GM19452 (cell line): Measurements from ENCODE around the gene LBHD2.

Experiments
- ATAC-seq: cut with Tn5 transposase; IDR thresholded peaks from one replicate; pipeline ENCODE4 v1.9.1; 2021; ENCODE audit not compliant: unreplicated experiment

The LBHD2 gene

DNA sequence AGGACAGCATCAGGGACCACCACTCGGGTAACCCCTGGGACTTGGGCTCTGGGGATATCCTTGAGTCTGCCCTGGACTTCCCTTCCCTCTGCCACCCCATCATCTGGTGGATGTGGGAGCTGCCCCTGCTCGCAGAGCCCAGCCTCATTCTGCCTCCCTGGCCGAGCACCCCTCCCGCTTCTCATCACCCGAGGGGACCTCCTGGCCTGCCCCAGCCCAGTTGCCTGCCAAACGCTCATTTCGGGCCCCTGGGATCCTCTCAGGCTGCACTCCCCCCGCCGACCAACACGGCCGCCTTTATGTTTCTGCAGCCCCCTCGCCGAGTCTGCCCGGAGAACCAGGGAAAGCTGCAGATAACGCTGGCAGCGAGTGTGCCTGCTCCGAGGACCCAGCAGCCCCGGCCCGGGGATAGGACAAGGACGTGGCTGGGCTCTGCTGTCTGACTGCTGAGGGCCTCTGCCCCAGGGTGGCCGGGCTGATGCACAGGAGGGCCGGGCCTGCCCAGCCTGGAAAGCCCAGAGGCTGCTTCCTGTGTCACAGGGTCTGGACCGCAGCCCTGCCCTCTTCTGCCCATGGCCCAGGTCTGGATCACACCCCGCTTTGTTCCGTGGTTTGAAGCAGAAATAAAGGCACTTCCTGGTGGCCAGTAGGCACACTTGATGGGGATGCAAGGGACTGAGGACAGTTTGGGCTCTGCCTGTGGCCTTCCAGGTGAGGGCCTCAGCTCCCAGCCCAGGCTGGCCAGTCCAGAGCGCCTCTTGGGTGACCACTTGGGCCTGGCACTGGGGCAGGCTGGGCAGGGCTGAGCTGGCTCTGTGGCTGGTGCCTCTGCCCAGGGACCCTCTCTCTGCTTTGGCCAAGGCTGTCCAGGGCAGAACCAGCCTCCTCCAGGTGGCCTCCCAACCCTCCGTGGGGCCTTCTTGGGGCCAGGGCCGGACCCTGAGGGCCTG lies 5.7 kb downstream of the LBHD2 start:
- ATAC-seq, result no peak

DNA sequence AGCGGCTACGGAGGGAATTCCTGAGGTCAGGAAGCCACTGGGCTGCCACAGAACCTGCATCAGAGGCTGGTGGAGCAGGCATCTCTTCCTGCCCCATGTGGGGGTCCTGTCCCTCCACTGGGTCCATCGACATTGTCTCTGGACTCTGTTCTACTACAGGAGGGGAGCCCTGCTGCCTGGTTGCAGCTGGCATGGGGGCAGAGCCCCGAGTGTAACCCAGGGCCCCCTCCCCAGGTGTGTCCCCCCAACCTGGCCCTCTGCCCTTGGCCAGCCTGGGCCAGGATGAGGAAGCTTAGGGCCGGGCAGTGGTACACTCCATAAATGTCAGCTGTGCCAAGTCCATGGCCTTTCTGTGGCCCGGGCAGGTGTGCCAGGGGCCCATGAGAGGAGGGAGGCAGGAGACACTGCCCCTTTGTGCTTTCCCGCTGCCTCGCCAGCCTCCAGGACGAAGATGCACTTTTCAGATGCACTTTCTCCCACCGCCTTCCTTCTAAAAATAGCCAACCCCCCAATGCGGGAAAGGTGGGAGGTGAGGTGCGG lies 6.5 kb downstream of the LBHD2 start:
- no peak for ATAC-seq

DNA sequence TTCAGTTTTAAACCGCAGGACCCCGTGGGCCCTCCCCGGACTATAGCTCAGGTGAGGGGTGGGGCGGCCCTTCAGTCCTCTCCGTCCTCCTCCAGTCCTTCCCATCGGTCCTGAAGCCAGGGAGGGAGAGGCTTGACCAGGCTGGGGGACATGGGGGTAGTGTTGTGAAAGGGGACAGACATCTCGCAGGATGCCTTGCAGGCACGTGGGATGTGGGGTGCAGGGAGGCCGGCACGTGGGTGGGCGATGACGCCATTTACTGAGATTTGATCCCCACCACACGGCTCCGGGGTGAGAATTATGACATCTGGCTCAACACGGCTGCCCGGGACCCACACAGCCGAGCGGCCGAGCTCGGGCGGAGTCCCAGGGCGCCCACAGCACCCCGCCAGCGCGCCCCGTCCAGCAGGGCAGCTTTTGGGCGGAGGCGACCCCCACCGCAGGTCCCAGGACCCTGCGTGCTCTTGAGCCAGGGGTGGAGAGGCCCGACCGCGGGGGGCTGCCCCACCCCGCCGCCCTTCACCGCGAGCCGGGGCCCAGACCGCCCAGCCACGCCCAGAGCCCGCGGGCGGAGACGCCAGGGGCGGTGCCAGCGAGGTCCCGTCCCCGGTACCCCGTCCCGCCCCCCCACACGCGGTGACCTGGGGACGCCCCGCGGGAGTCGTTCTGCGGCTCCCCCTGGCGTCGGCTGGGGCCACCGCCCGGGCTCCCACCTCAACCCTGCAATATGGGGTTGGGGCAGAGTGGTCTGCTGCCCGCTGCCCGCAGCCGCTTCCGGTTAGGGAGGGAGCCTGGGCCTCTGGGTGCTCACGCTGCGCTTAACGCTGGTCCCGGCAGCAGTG lies 7.3 kb downstream of the LBHD2 start:
- ATAC-seq, result peak; percentile 56

DNA sequence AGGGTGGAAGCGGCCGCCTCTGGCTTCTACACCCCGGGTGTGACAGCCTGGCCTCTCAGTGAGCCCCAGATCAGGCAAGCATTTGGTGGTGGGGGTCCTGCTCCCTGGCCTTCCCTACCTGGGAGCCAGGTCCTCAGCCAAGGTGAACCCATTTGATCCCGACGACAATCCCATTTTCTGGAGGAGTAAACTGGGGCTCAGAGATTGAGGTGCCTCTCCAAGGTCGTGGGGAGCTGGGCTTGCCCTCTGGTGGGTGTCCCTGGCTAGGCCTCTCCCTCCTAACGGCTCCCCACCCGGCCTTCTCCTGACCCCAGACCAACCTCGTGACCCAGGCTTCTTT lies 7.8 kb downstream of the LBHD2 start:
- ATAC-seq, result no peak

DNA sequence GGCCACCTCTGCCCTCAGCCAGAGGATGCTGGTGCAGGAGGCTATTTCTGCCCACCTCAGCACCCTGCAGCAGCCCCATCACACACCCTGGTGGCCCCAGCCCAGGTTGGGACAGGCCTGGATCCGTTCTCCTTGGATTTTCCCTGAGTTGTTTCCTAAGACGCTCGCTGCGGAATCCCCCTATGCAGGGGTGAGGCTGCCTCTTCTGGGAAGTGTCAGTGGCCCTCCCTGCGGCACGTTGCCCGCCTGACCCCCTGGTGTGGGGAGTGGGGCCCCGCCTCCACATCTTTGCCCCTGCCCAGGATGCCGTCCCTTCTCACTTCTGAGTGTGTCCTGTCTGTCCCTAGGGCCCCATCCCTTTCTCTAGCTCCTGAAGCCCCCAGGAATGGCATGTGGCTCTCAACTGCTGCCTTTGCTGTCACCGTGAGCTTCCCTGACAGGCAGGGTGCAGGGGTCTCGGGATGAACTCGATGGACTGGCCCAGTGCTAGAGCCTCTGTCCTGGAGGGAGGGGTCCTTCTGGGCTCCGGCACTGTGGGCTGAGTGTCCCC lies 9.9 kb downstream of the LBHD2 start:
- no peak for ATAC-seq

DNA sequence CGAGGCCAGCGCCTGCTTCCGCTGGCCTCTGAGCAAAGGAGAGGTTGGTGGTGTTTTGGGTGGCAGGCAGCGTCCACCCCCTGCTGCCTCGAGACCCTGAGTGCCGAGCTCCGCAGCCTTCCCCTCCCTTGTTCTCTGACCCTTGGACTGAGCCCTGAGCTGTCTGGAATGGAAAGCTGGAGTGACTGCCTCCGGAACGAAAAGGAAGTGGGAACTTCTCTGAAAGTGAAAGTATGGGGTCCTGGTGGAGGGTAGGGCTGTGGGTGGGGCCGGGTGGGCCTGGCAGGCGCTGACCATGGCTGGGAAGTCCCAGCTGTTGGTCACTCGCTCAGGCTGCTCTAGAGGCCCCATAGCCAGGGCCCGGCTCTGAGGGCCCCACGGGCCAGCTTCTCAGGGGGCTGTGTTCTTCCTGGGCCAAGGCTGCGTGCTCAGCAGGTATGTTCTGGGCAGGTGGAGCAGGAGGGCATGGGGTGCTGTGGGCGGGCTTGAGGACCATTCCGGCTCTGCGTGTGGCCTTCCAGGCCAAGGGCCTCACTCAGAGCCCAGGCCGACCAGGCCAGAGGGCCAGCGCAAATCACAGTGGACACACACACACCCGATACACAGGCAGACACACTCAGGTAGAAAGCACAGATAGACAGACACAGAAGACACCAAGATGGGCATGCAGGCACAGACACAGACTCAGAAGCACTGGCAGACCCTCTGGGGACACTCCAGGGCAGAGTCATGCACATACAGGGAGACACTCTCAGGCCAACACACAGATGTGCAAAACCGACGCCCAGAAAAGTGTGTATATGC lies 10.6 kb downstream of the LBHD2 start, which contains the start of gene EXOC3L4:
TSS of gene EXOC3L4 (plus strand) at position 320 of the 804 bp plus-strand sequence. CDS start 5,495 bp downstream, outside the sequence.
- no peak for ATAC-seq

DNA sequence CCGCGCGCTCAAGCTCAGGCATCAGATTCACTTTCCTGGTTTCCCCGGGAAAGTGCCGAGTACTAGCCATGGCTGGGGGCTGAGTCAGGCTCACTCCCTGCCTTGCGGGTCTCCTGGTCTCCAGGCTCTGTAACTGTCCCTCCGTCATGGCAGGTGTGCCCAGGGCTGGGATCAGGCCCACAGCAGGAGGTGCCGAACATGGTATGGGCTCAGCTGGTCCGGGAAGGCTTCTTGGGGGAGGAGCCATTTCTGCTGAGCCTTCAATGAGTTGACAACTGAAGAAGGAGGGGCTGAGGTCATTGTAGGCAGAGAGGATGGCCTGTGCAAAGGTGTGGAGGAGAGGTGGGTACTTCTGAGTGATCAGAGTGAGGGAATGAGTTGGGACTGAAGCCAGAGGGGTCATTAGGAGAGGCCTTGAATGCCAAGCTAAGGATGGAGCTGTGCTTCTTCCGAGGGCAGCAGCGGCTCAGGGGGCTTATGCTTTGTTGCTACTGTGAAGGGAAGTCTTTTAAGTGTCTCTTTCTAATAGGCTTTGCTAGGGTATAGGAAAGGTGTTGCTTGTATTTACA lies 11.3 kb downstream of the LBHD2 start:
- no peak for ATAC-seq

DNA sequence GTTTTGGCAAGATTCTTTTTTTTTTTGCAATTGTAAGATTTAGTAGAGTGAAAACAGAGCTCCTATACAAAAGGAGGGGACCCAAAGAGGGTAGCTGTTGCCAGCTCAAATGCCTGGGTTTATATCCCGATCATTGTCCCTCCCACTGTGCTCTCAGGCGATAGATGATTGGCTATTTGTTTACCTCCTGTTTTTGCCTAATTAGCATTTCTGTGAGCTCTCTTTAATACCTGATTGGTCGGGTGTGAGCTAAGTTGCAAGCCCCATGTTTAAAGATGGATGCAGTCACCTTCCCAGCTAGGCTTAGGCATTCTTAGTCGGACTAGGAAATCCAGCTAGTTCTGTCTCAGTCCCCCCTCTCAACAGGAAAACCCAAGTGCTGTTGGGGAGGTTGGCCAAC lies 12.4 kb downstream of the LBHD2 start:
- no peak for ATAC-seq

DNA sequence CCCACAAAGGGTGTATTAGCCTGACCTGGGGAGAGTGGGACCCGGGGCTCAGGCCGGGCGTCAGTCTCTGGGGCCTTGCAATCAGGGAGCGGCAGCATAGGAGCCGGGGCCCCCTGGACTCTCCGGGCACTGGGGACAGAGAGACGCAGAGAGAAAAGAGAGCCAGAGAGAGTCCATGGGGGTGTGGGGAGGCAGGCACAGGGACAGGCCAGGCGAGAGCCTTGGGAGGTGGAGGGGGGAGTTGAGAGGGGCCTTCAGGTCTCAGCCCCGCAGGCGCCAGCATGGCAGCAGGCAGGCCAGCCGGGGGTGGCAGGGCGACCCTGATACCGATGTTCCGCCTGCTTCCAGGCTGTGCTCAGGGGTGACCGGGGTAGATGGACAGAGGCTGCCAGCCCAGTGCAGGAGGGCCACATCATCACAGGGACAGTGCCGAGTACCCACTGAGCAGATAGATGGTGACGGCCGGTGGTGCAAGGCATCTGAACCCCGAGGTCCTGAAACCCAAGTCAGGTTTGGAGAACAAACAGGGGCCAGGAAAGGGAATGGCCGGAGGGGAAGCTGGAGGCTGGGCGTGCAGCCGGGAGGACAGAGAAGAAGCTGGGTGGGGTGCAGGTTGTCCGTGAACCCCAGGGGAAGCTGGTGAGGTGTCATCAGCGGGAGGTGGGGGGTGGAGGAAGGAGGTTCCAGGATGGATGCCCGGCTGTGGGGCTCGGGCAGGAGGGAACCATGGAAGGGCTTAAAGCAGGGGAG lies 13.4 kb downstream of the LBHD2 start:
- no peak for ATAC-seq

DNA sequence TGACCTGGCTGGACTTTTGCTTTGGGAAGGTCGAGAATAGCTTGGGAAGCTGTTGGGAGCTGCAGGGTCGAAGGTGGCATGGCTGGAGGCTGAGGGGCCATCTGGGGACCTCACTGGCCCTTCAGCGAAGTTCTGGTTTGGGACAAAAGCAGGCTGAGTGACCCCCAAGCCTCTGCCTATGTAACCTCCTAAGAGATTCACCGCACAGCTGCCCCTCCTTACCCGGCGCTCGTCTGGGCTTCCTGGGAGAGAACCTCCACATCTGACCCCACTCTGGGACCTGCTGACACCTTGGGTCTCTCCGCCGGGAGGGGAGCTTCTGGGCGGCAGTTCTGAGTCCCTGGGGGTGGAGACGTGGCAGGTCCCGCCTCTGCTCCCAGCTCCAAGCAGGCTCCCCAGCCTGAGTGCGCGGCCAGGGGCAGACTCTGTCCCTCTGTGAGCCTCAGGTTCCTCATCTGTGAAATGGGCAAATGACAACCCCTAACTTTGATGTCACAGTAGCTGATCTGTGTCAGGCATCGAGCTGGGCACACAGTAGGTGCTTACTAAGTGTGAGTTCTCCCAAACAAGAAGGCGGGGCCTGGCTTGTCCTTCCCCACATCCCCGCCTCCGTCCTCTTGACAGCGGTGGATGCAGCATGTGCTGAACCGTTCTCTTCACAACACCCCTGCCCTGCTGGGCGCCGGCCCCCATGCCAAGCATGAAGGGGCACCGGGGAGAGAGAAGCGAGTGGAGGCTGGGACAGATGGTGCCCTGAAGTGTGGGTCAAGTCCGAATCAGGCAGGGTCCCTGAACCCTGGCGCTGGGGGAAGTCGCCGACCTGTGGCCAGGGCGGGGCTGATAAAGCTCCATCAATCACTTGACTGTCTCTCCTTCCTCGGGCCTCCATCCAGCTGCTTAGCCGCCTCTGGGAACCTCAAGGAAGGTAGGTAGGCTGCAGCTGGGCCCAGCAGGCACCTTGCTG lies 14.3 kb downstream of the LBHD2 start:
- ATAC-seq, result no peak

DNA sequence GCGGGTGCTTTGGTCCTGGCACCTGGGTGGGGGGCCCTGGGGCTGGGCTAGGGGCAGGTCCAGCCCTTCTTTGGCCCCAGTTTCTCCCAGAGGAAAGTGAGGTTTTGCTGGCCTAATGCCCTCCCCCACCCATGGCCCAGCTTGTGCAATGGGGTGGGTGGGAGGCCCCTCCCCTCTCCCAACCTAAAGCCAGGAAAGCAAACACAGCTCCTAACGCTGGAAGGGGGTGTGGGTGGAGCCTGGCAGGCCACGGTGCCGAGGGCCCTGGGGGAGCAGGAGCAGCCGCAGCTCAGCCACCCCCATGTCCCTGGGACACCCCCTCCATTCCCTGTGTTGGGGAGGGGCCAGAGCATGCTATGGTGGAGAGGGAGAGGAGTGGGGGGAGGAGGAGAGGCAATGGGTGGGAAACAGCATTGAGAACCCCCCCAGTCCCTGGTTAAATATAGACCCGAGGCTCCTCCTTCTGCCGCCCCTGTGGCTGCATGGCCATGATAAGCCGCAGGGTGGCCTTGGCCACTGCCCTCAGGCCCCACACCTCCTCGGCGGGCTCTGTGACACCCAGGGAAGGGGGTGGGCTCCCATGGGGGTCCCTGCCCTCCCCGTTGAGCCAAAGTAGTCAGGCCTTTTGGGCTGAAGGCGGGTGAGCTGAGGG lies 15.2 kb downstream of the LBHD2 start:
- ATAC-seq, result no peak

DNA sequence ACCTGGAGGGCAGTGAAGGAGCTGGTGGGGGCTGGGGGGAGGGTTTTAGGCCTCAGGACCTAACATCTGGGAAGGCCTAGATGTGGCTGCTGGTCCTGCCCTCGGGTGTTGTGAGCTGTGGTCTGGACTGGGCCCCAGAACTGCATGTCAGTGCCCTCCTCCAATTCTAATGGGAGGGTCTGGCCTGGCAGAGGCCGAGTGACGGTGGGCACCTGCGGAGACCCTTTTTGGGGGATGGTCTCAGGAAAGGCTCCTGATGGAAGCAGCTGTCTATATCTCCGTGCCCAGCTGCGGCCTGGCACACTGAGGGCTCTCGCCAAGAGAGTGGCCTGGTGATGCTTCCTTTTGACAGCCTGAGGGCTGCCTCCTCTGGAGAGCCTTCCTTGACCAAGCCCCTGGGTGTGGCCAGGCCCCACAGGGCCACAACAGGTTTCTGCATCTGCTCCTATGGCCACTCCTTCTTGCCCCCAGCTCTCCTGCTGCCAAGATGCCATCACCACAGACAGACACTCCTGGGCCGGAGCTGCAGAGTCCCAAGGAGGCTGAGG lies 15.8 kb downstream of the LBHD2 start:
- ATAC-seq, result no peak

DNA sequence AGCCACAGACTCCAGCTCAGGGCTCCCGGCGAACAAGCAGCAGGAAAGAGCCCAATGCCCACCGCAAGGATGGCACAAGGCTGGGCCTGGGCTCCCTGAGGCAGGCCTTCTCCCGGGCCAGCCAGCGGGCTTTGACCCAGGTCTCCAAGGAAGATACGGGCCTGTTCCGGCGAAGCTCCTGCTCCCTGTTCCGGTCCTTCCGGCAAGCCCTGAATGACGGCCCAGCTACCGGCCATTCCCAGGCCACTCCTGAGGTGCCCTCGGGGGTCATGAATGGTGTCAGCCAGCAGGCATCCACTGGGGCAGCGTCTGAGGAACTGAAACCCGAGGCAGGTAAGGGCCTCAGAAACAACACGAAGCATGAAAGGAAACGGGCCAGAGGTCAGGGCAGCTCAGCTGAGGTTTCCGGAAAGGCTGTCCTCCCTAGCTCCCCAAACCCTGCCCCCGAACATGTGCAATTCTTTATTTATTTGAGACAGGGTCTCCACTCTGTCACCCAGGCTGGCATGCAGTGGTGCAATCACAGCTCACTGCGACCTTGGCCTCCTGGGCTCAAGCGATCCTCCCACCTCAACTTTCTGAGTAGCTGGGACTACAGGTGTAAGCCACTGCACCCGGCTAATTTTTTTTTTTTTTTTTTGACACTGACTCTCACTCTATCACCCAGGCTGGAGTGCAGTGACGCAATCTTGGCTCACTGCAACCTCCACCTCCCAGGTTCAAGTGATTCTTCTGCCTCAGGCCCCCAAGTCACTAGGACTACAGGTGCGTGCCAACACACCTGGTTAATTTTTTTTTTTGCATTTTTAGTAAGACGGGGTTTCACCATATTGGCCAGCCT lies 16.5 kb downstream of the LBHD2 start:
- ATAC-seq, result peak; percentile 46

DNA sequence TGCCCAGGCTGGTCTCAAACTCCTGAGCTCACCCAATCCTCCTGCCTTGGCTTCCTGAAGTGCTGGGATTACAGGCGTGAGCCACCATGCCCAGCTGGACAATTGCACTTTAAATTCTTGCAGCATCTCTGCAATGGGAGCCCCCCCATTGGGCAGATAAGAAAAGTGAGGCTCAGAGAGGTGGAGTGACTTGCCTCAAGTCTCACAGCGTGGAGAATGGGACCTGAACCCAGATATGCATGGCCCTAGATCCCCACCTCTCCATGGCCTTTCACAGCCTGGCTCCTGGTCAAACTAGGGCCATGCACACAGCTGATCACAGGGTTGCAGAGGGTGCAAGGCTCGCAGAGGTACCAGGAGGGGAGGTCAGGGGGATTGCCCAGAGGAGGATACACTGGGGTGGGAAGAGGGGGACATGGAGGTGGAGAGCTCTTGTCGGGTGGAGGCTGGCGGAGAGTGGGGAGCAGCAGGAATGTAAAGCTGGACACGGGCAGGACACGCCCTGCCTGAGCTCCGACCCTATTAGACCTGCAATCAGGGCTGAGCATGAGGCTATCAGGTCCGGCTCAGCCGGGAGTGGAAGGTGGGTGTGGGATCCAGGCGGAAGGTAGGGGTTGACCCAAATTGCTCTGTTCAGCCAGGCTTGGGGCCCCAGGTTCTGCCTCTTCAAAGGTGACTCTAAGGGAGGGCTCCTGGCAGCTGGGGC lies 17.4 kb downstream of the LBHD2 start:
- no peak for ATAC-seq

DNA sequence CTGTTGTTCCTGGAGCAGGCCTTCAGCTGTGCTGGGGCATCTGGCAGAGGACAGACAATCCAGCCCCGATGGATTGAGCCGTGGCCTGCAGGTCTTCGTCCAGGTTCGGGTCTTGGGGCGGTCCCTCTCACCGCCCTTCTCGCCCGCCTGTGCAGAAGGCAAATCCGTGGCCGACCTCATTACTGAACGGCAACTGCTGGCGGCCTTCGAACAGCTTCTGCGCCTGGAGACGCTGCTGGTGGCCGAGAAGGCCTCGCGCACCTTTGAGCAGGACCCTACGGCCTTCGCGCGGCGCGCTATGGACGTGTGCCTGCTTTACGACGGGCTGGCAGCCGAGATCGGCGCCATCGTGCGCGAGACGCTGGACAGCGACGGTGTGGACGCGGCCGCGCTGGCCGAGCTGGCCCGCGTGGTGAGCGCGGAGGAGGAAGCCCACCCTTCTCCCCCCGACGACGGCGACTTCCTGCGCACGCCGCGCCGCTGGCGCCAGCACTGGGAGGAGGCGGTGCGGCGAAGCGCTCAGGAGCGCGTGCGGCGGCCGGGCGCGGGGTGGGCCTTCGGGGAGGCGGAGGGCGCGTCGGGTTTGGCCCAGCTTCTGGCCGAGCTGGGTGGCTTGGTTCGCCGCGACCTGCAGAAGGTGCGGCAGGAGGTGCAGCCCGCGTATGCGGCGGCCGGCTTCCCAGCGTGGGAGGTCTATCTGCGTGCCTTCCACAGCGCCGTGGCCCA lies 18.1 kb downstream of the LBHD2 start:
- ATAC-seq, result no peak
